Gastroesophageal sphincter (tissue), 3 donors: ENCODE data around the gene DBH.

Source experiments
- CTCF ChIP-seq, 4 experiments: fragments of 200-600 bp in 2 of 4; fragments of 450-650 bp in 2 of 4; sonication (generic) in 1 of 4; IDR thresholded peaks; one replicate each; pipeline ENCODE4 v1.5.1; 2017 to 2019; ENCODE audit warnings: antibody characterized with exemption in 4 of 4, mild to moderate bottlenecking in 2 of 4, moderate library complexity in 2 of 4
- EP300 ChIP-seq: sonication (generic); formaldehyde crosslinking; IDR thresholded peaks from one replicate; pipeline ENCODE4 v1.6.1; 2017; ENCODE audit warnings: antibody characterized with exemption, mild to moderate bottlenecking
- POLR2A ChIP-seq, 2 donors: fragments of 450-650 bp; IDR thresholded peaks; one replicate each; pipeline ENCODE4 v1.6.1; 2017; ENCODE audit warnings: antibody characterized with exemption in 2 of 2, mild to moderate bottlenecking in 2 of 2, moderate library complexity in 1 of 2
- POLR2AphosphoS5 ChIP-seq: sonication (generic); formaldehyde crosslinking; IDR thresholded peaks from one replicate; pipeline ENCODE4 v1.6.1; 2017; ENCODE audit warnings: antibody characterized with exemption

GRCh38 chr9:133605856-133606707, 30.1 kb upstream of the DBH start:
- TF ChIP-seq CTCF (IDR thresholded peaks at IDR 0.05): no peak
- TF ChIP-seq POLR2AphosphoS5: no peak
- no peak for TF ChIP-seq EP300
- no peak for TF ChIP-seq POLR2A (IDR thresholded peaks at IDR 0.05)
